GM12878 (cell line): ENCODE data around the gene TRIM71.

ENCODE experiments used
- ASH2L ChIP-seq: fragments of 300-600, 200-600 bp; sonication (generic); IDR thresholded peaks from 2 replicates; pipeline ENCODE4 v1.6.1; 2017; ENCODE audit warnings: low read depth, mild to moderate bottlenecking, borderline replicate concordance
- BRCA1 ChIP-seq: IDR thresholded peaks from 2 replicates; pipeline ENCODE4 v1.6.1; 2011; ENCODE audit warnings: low read depth, low read length, improper control_type of control experiment
- CEBPB ChIP-seq, 2 experiments: fragments of 150-350 bp in 1 of 2; IDR thresholded peaks; 2 replicates each; pipeline ENCODE4 v1.6.1; 2012 to 2014; ENCODE audit warnings: low read depth in 2 of 2, low read length in 2 of 2, borderline replicate concordance in 1 of 2, inconsistent platforms in 1 of 2
- EP300 ChIP-seq, 2 experiments: fragments of 150-350 bp in 1 of 2; IDR thresholded peaks; 2 replicates each; pipeline ENCODE4 v1.6.1; 2011 to 2012; ENCODE audit warnings: low read depth in 2 of 2, low read length in 2 of 2, borderline replicate concordance in 1 of 2, improper control_type of control experiment in 1 of 2, inconsistent platforms in 1 of 2; ENCODE audit not compliant: control insufficient read depth in 1 of 2
- ETV6 ChIP-seq, 2 experiments: fragments of 450-650 bp in 1 of 2; IDR thresholded peaks in 1 of 2; conservative IDR thresholded peaks in 1 of 2; 2 replicates each; pipeline ENCODE4 v1.6.1; 2014; ENCODE audit warnings: antibody characterized with exemption in 1 of 2, borderline replicate concordance in 1 of 2, low read depth in 1 of 2, mild to moderate bottlenecking in 1 of 2, moderate library complexity in 1 of 2
- JUND ChIP-seq: IDR thresholded peaks from 2 replicates; pipeline ENCODE4 v1.6.1; 2012; ENCODE audit warnings: low read depth, mild to moderate bottlenecking, low read length, improper control_type of control experiment, moderate library complexity
- POLR2AphosphoS2 ChIP-seq: IDR thresholded peaks from 2 replicates; pipeline ENCODE4 v1.6.1; 2011; ENCODE audit warnings: low read depth, mild to moderate bottlenecking, low read length, improper control_type of control experiment, moderate library complexity
- SP1 ChIP-seq: IDR thresholded peaks from one replicate; pipeline ENCODE4 v1.6.1; 2011; ENCODE audit warnings: low read depth, low read length
- TF ChIP-seq, protein P1 (sequence below), 3 experiments: IDR thresholded peaks in 2 of 3; conservative IDR thresholded peaks in 1 of 3; 2 replicates each; pipeline ENCODE4 v1.5.1; 2011; ENCODE audit warnings: low read depth in 3 of 3, low read length in 3 of 3, mild to moderate bottlenecking in 3 of 3, control low read depth in 2 of 3, moderate library complexity in 2 of 3, inconsistent platforms in 1 of 3, mixed read lengths in 1 of 3; ENCODE audit not compliant: control insufficient read depth in 2 of 3, insufficient read depth in 1 of 3; ENCODE audit errors: extremely low read depth in 1 of 3
- TF ChIP-seq, protein P2 (sequence below): fragments of 450-650 bp; IDR thresholded peaks from 2 replicates; pipeline ENCODE4 v1.6.1; 2014; ENCODE audit warnings: mild to moderate bottlenecking

DNA sequence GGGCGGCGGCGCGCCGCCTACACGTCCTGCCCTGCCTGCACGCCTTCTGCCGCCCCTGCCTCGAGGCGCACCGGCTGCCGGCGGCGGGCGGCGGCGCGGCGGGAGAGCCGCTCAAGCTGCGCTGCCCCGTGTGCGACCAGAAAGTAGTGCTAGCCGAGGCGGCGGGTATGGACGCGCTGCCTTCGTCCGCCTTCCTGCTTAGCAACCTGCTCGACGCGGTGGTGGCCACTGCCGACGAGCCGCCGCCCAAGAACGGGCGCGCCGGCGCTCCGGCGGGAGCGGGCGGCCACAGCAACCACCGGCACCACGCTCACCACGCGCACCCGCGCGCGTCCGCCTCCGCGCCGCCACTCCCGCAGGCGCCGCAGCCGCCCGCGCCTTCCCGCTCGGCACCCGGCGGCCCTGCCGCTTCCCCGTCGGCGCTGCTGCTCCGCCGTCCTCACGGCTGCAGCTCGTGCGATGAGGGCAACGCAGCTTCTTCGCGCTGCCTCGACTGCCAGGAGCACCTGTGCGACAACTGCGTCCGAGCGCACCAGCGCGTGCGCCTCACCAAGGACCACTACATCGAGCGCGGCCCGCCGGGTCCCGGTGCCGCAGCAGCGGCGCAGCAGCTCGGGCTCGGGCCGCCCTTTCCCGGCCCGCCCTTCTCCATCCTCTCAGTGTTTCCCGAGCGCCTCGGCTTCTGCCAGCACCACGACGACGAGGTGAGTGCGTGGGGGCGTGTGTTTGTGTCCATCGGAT, 602 bp downstream of the TRIM71 start:
- TF ChIP-seq SP1, result no peak
- no peak for TF ChIP-seq CEBPB (IDR thresholded peaks at IDR 0.05; ENCODE audit: borderline replicate concordance in 1 of 2, low read depth in 2 of 2, low read length in 2 of 2)
- no peak for TF ChIP-seq EP300 (IDR thresholded peaks at IDR 0.05; ENCODE audit: borderline replicate concordance in 1 of 2, control insufficient read depth in 1 of 2, low read depth in 2 of 2, low read length in 2 of 2)
- TF ChIP-seq ASH2L, result no peak
- TF ChIP-seq, protein P1, sequence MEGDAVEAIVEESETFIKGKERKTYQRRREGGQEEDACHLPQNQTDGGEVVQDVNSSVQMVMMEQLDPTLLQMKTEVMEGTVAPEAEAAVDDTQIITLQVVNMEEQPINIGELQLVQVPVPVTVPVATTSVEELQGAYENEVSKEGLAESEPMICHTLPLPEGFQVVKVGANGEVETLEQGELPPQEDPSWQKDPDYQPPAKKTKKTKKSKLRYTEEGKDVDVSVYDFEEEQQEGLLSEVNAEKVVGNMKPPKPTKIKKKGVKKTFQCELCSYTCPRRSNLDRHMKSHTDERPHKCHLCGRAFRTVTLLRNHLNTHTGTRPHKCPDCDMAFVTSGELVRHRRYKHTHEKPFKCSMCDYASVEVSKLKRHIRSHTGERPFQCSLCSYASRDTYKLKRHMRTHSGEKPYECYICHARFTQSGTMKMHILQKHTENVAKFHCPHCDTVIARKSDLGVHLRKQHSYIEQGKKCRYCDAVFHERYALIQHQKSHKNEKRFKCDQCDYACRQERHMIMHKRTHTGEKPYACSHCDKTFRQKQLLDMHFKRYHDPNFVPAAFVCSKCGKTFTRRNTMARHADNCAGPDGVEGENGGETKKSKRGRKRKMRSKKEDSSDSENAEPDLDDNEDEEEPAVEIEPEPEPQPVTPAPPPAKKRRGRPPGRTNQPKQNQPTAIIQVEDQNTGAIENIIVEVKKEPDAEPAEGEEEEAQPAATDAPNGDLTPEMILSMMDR (IDR thresholded peaks at IDR 0.05 in 2 of 3, conservative IDR thresholded peaks at IDR 0.05 in 1 of 3; ENCODE audit: control insufficient read depth in 2 of 3, extremely low read depth in 1 of 3, insufficient read depth in 1 of 3, low read depth in 3 of 3, low read length in 3 of 3), result no peak
- TF ChIP-seq JUND, result no peak
- no peak for TF ChIP-seq ETV6 (conservative IDR thresholded peaks at IDR 0.05 in 1 of 2, IDR thresholded peaks at IDR 0.05 in 1 of 2; ENCODE audit: borderline replicate concordance in 1 of 2, low read depth in 1 of 2)
- no peak for TF ChIP-seq BRCA1
- TF ChIP-seq, protein P2, sequence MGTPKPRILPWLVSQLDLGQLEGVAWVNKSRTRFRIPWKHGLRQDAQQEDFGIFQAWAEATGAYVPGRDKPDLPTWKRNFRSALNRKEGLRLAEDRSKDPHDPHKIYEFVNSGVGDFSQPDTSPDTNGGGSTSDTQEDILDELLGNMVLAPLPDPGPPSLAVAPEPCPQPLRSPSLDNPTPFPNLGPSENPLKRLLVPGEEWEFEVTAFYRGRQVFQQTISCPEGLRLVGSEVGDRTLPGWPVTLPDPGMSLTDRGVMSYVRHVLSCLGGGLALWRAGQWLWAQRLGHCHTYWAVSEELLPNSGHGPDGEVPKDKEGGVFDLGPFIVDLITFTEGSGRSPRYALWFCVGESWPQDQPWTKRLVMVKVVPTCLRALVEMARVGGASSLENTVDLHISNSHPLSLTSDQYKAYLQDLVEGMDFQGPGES, result no peak
- TF ChIP-seq POLR2AphosphoS2, result no peak
